NCI-H2029 (cell line): Measurements from ENCODE around the gene KAT6B.

ENCODE experiments used
- DNase-seq: peaks from one replicate; lab custom pipeline; 2025; lab: John Stamatoyannopoulos, UW

Gene KAT6B

DNA sequence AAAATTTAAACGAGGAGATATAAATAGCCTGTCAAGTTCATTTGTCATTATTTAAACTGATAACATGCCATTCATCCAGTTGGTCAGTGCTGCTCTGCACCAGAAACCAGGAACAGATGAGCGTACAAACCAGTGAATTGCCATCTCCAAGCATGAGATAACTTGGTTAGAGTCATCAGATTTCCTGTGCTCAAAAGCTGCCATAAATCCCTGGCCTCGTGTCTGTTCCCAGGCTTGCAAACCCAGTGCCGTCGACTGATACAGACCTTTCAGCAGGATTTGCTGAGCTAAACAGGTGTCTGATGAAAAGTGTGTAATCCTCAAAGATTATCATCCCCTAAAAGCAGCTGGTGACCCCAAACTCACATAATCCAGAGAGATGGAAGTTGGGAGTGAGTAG is 189.0 kb downstream of the KAT6B start:
- DNase-seq, result no peak

DNA sequence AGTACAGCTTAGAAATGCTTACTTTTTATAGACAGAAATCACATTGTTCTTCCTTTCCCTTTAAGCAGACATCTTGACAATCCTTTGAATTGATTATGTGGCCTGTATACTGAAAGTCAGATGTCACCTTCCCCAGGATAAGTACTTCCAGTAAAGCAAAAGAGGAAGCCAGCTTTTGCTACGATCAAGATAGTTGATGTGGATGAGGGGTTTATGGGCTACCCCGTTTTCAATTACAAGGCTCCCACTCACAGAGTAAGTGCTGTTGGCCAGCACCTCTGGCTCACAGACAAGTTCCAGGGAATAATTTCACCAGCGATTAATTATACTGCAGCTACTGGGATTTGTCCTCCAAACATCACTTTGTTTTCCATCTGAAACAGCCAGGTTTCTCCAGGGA is 189.9 kb downstream of the KAT6B start:
- no peak for DNase-seq

- no peak for DNase-seq
Observed at GRCh38 chr10:75018251-75018650, 191.9 kb downstream of the KAT6B start.

DNA sequence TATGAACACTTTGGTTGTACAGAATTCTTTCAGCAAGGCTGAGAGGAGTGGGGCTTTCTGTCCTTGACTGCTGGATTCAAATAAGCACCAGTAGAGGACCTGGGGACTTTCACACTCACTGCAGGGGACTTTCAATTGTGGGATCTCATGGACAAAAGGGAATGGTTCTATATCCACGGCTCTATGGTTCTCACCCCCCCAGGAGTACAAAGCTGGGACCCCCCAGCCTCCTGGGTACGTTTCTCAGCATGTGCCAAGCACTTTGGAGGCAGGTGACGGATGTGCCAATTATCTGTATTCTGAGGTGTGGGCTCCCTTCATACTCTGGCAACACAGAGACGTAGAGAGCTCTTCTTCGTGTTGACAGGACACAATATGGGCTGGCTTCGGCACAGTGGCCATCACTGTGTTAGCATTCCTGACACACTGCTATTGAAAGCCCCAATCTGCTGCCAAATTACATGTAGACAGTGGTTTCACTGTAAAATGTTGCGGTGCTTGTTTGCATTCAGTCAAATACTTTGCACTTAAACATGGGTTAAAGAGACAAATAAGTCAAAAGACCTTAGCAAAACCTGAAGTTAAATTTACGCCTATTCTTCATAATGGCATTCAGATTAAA is 192.4 kb downstream of the KAT6B start:
- no peak for DNase-seq

- DNase-seq, result no peak
Observed at GRCh38 chr10:75019370-75019769, 193.0 kb downstream of the KAT6B start.

- DNase-seq, result no peak
Observed at GRCh38 chr10:75020168-75020567, 193.8 kb downstream of the KAT6B start.

GRCh38 chr10:75021379-75022249 is 195.2 kb downstream of the KAT6B start:
- peak; percentile 14 for DNase-seq

DNA sequence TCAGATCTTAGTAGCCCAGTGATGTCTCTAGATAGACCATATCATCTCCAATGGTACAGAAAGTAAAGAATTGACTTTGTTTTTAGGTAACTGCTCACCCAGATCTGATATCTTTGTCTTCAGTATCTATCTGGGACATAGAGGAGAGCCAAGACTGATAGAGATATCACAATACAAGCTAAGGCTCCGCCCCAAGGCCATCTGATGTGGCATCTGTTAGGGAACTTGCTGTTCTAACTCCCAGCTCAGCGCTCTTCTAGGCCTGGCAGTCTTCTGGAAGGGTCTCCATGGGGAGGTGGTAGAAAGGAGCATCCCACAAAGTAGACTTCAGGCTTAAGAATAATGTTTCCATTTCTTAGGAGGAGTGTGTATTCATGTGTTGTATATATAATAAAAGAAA is 196.7 kb downstream of the KAT6B start:
- no peak for DNase-seq

GRCh38 chr10:75024971-75025523 is 198.6 kb downstream of the KAT6B start:
- DNase-seq, result peak; percentile 70

- DNase-seq, result no peak
Observed at GRCh38 chr10:75028049-75028448, 201.6 kb downstream of the KAT6B start.

GRCh38 chr10:75028748-75029147 is 202.3 kb downstream of the KAT6B start:
- no peak for DNase-seq

GRCh38 chr10:75029420-75029819 is 203.0 kb downstream of the KAT6B start:
- DNase-seq, result no peak

DNA sequence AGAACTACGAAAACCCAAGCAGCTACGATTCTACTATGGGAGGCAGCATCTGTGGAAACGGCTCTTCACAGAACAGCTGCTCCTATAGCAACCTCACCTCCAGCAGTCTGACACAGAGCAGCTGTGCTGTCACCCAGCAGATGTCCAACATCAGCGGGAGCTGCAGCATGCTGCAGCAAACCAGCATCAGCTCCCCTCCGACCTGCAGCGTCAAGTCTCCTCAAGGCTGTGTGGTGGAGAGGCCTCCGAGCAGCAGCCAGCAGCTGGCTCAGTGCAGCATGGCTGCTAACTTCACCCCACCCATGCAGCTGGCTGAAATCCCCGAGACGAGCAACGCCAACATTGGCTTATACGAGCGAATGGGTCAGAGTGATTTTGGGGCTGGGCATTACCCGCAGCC is 203.5 kb downstream of the KAT6B start:
- DNase-seq, result no peak

DNA sequence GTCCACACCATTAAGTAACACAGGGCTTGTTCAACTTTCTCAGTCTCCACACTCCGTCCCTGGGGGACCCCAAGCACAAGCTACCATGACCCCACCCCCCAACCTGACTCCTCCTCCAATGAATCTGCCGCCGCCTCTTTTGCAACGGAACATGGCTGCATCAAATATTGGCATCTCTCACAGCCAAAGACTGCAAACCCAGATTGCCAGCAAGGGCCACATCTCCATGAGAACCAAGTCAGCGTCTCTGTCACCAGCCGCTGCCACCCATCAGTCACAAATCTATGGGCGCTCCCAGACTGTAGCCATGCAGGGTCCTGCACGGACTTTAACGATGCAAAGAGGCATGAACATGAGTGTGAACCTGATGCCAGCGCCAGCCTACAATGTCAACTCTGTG is 204.0 kb downstream of the KAT6B start:
- no peak for DNase-seq

- DNase-seq, result no peak
Observed at GRCh38 chr10:75032119-75032518, 205.7 kb downstream of the KAT6B start.

GRCh38 chr10:75032813-75033212 is 206.4 kb downstream of the KAT6B start:
- no peak for DNase-seq

- no peak for DNase-seq
Observed at GRCh38 chr10:75033399-75034130, 207.2 kb downstream of the KAT6B start.

- no peak for DNase-seq
Observed at GRCh38 chr10:75034131-75034512, 207.7 kb downstream of the KAT6B start.

DNA sequence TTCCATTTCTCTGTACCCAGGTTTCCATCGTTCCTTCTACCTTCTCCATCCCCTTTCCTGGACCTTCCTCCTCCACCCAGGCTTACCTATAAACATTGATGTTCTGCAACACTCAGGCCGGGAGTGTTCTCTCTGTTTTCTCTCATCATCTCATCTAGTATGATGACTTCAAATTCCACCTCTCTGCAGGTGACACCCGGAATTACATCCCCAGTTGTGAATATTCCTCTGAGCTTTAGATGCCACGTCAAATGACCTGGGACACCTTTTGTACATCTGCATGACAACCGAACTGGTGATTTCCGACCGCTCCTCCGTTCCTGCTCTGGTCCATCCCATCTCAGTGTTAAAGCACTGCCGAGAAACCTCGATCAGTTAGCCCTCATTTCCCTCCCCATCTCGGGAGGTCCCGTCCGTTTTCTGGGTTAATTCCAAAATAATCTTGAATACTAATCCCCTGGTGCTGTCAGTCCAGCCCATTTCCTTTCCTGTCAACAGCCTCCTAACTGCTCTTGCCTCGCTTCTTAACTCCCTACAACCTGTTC is 208.4 kb downstream of the KAT6B start:
- no peak for DNase-seq

- no peak for DNase-seq
Observed at GRCh38 chr10:75035975-75036708, 209.7 kb downstream of the KAT6B start.
